K562 (cell line): ENCODE measurements around the gene ILKAP. TPM values are rescaled to one million over a fixed set of nuclear protein-coding genes. Genes with fewer than 3 reads are reported as not detected.

ENCODE experiments used
- ATAC-seq: fragments of 200-7000 bp; cut with Tn5 transposase; 3 replicates; pipeline ENCODE4 v1.9.1; 2020; ENCODE audit warnings: moderate library complexity
- BruUV-seq: library from RNA; stranded (reverse); fragments of 400-500 nt; replicated peaks from 2 replicates; lab custom pipeline; 2021; lab: Mats Ljungman, UMichigan
- CTCF ChIA-PET: fragments of 300-600 bp; formaldehyde crosslinking; extraction: SDS; loops from one replicate; lab custom pipeline; 2021; ENCODE audit warnings: low intra/inter-chr PET ratio; lab: Yijun Ruan, JAX
- POLR2A ChIA-PET: fragments of 300-600, 350-650 bp; sonication (Branson Sonifier 250); formaldehyde crosslinking; extraction: SDS; loops from one replicate; lab custom pipeline; 2021; ENCODE audit warnings: antibody characterized with exemption, inconsistent platforms; lab: Yijun Ruan, JAX
- DNase-seq, 4 experiments: peaks; one replicate each; pipeline versions ENCODE4 v3.0.0 to v3.0.0-alpha.2; 2011 to 2018; ENCODE audit warnings: low spot score in 3 of 4, mixed read lengths in 3 of 4; ENCODE audit errors: extremely low read depth in 1 of 4
- FAIRE-seq: peaks from 2 replicates; lab custom pipeline; 2011; peaks lifted over from hg19 to GRCh38; lab: Jason Lieb, UNC
- H2AFZ ChIP-seq: 2 replicates; pipeline ENCODE4 v1.6.0; 2011; ENCODE audit warnings: low read depth, low read length, control low read depth, inconsistent platforms
- H3K27ac ChIP-seq: fragments of 200-600 bp; 3 replicates; pipeline ENCODE4 v1.8.0; 2011; ENCODE audit warnings: low read depth, mild to moderate bottlenecking, control low read depth, inconsistent platforms, low read length, moderate library complexity, mixed read lengths; ENCODE audit errors: extremely low read depth
- H3K27me3 ChIP-seq, 2 experiments: fragments of 300-600 bp in 1 of 2; 2 replicates in 1 of 2; 3 replicates in 1 of 2; pipeline versions ENCODE4 v1.6.0 to v1.8.0; 2011; ENCODE audit warnings: inconsistent platforms in 2 of 2, low read length in 2 of 2, mild to moderate bottlenecking in 1 of 2, mixed read lengths in 1 of 2, moderate library complexity in 1 of 2; ENCODE audit not compliant: control insufficient read depth in 2 of 2, insufficient read depth in 2 of 2
- H3K36me3 ChIP-seq: fragments of 300-600 bp; 3 replicates; pipeline ENCODE4 v1.8.0; 2011; ENCODE audit warnings: mild to moderate bottlenecking, low read length, inconsistent platforms; ENCODE audit not compliant: control insufficient read depth, insufficient read depth
- H3K4me1 ChIP-seq, 2 experiments: fragments of 200-600 bp in 1 of 2; replicated peaks in 1 of 2; 2 replicates in 1 of 2; 3 replicates in 1 of 2; pipeline versions ENCODE4 v1.5.1 to v1.8.0; 2011; ENCODE audit warnings: inconsistent platforms in 2 of 2, low read length in 2 of 2, mild to moderate bottlenecking in 1 of 2, mixed read lengths in 1 of 2, moderate library complexity in 1 of 2; ENCODE audit not compliant: control insufficient read depth in 2 of 2, insufficient read depth in 2 of 2
- H3K4me2 ChIP-seq: 2 replicates; pipeline ENCODE4 v1.6.1; 2011; ENCODE audit warnings: low read length, control low read depth, inconsistent platforms, mixed read lengths; ENCODE audit not compliant: insufficient read depth
- H3K4me3 ChIP-seq: fragments of 200-600 bp; sonication (generic), shearing (Covaris generic); 2 replicates; pipeline ENCODE4 v1.5.1; 2016; ENCODE audit warnings: control low read depth, inconsistent platforms
- H3K79me2 ChIP-seq: fragments of 200-600 bp; 3 replicates; pipeline ENCODE4 v1.8.0; 2011; ENCODE audit warnings: low read length, inconsistent platforms; ENCODE audit not compliant: control insufficient read depth, insufficient read depth
- H3K9ac ChIP-seq, 2 experiments: 2 replicates each; pipeline versions ENCODE4 v1.6.0 to v1.6.1; 2011; ENCODE audit warnings: low read depth in 2 of 2, low read length in 2 of 2, control low read depth in 1 of 2, inconsistent platforms in 1 of 2, mild to moderate bottlenecking in 1 of 2, mixed read lengths in 1 of 2; ENCODE audit not compliant: insufficient read depth in 1 of 2
- H3K9me1 ChIP-seq: one replicate; pipeline ENCODE4 v1.6.0; 2011; ENCODE audit warnings: inconsistent platforms, mild to moderate bottlenecking, low read length, moderate library complexity; ENCODE audit not compliant: control insufficient read depth, insufficient read depth
- H3K9me3 ChIP-seq: replicated peaks from 2 replicates; pipeline ENCODE4 v1.5.1; 2011; ENCODE audit warnings: low read depth, low read length, inconsistent platforms; ENCODE audit not compliant: control insufficient read depth, insufficient read depth
- H4K20me1 ChIP-seq: replicated peaks from 2 replicates; pipeline ENCODE4 v1.6.1; 2011; ENCODE audit warnings: low read length, inconsistent platforms, mixed read lengths; ENCODE audit not compliant: control insufficient read depth, insufficient read depth
- GMEB1 ChIP-seq: fragments of 250-450 bp; sonication (Bioruptor Pico); IDR thresholded peaks from 2 replicates; pipeline ENCODE4 v1.4.0; 2020; ENCODE audit warnings: mild to moderate bottlenecking
- HDAC2 ChIP-seq: fragments of 450-650 bp; IDR thresholded peaks from 2 replicates; pipeline ENCODE4 v1.6.1; 2016; ENCODE audit warnings: mild to moderate bottlenecking
- HOXB6 ChIP-seq: fragments of 250-450 bp; sonication (Bioruptor Pico); IDR thresholded peaks from 2 replicates; pipeline ENCODE4 v1.5.1; 2022; ENCODE audit warnings: mild to moderate bottlenecking, borderline replicate concordance
- MTA1 ChIP-seq: fragments of 450-650 bp; IDR thresholded peaks from 2 replicates; pipeline ENCODE4 v1.6.1; 2017; ENCODE audit warnings: borderline replicate concordance
- SIN3B ChIP-seq: fragments of 450-650 bp; IDR thresholded peaks from 2 replicates; pipeline ENCODE4 v1.6.1; 2017; ENCODE audit warnings: low read depth, mild to moderate bottlenecking, moderate library complexity
- THRAP3 ChIP-seq: fragments of 450-650 bp; IDR thresholded peaks from 2 replicates; pipeline ENCODE4 v1.6.1; 2016; ENCODE audit warnings: mild to moderate bottlenecking, inconsistent platforms, borderline replicate concordance
- WGBS: fragments of 100-300 bp; shearing (Covaris generic); methylation state at CpG from one replicate; pipeline ENCODE4 v1.1.6; 2016; ENCODE audit warnings: low coverage, mixed read lengths; ENCODE audit not compliant: insufficient coverage; ENCODE audit errors: missing lambda C conversion rate; 5-methylcytosine and 5-hydroxymethylcytosine counted together
- in situ Hi-C: fragments of 300-500 bp; cut with MboI; formaldehyde crosslinking; loops from 4 replicates; pipeline ENCODE4 v1.15.0; 2018; ENCODE audit warnings: inconsistent platforms, mixed read lengths
- intact Hi-C: fragments of 100-400 bp; cut with micrococcal nuclease; formaldehyde crosslinking; loops from 2 replicates; pipeline ENCODE4 v1.14.2; 2022
- polyA plus RNA-seq, 8 experiments: library from polyadenylated mRNA; depleted of rRNA in 4 of 8; stranded (reverse) in 5 of 8; unstranded in 3 of 8; fragments of >200 nt; fragmentation: Nextera tagmentation in 2 of 8; fragmentation: Illumina TruSeq in 1 of 8; extraction: Ambion mirVana in 2 of 8; extraction: Trizol in 1 of 8; gene quantifications; 2 replicates each; pipeline versions ENCODE4 v1.2.1 to v1.2.3, GENCODE V29; 2011 to 2014; ENCODE audit warnings: inconsistent platforms in 1 of 8, missing spikeins in 1 of 8
- total RNA-seq, 7 experiments: library from RNA; depleted of rRNA in 6 of 7; stranded (reverse); fragments of >200 nt in 6 of 7; fragmentation: Illumina TruSeq in 2 of 7; extraction: Trizol in 2 of 7; gene quantifications; 2 replicates each; pipeline versions ENCODE4 v1.2.1 to v1.2.3, GENCODE V29; 2011 to 2021; ENCODE audit warnings: low replicate concordance in 1 of 7

The ILKAP gene
- total and polyA plus RNA-seq, 9 of the 15 experiments (the other 6 are each of a cell fraction or from before 2014, with no cell fraction given), result 3.1 to 43.9 (median 20.7) TPM

GRCh38 chr2:238252766-238253630 is 49.5 kb upstream of the ILKAP start:
- ATAC-seq, result no peak
- no TSS peak for BruUV-seq
- in situ Hi-C loops, result loop anchor here (25.0 kb wide), 1 partner anchor 391 kb away; the partner anchor contains the start of gene RAMP1
- H2AFZ ChIP-seq, result no peak overlapping the region
- no peak overlapping the region for H3K27ac ChIP-seq
- H3K36me3 ChIP-seq, result peaks cover 35% of the 10 kb centered on the region; the same call in 2 of the 3 replicates
- 95% methylated on average over 21 of the region's 35 CpGs for WGBS
- ChIA-PET POLR2A (interaction anchor here (1.3 to 1.6 kb wide), 2 partner anchors 15 to 19 kb away, joined by 3 read pairs; no protein-coding TSS in a partner anchor), CTCF (no interaction called here)
- no peak overlapping the region for H3K4me3 ChIP-seq
- no peak for FAIRE-seq
- no peaks in the 10 kb centered on the region for H3K9me3 ChIP-seq
- no peaks in the 10 kb centered on the region for H4K20me1 ChIP-seq
- peaks cover 0 to 5% of the 10 kb centered on the region in 2 experiments; a peak in 2 of 5 replicates for H3K4me1 ChIP-seq
- intact Hi-C loops, result no loop called here
- no peaks in the 10 kb centered on the region for H3K27me3 ChIP-seq
- no peaks in the 10 kb centered on the region for H3K9me1 ChIP-seq
- no peak overlapping the region for H3K9ac ChIP-seq
- TF ChIP-seq GMEB1 (CRISPR knock-in tag), result no peak
- TF ChIP-seq MTA1, result no peak
- no peak for TF ChIP-seq THRAP3
- no peak for TF ChIP-seq SIN3B
- TF ChIP-seq HDAC2, result no peak
- TF ChIP-seq HOXB6, result no peak
- DNase-seq, result no peak
- no peak overlapping the region for H3K4me2 ChIP-seq
- no peaks in the 10 kb centered on the region for H3K79me2 ChIP-seq
